Adrenal gland (tissue), 5 donors: ENCODE results near the gene JTB.

Experiments used
- POLR2A ChIP-seq, 2 donors: fragments of 450-650 bp; IDR thresholded peaks; one replicate each; pipeline ENCODE4 v1.6.1; 2017; ENCODE audit warnings: antibody characterized with exemption in 2 of 2, mild to moderate bottlenecking in 2 of 2, moderate library complexity in 1 of 2
- TF ChIP-seq, protein P1 (sequence below), 6 experiments: fragments of 450-650 bp in 4 of 6; fragments of 200-600 bp in 2 of 6; sonication (generic) in 1 of 6; IDR thresholded peaks; 1 replicate in 5 of 6; 2 replicates in 1 of 6; pipeline versions ENCODE4 v1.5.1 to v1.8.0; 2016 to 2021; ENCODE audit warnings: antibody characterized with exemption in 6 of 6, mild to moderate bottlenecking in 2 of 6, moderate library complexity in 1 of 6
- donor health status: DM: no; HTN: no; CAD: no.

DNA sequence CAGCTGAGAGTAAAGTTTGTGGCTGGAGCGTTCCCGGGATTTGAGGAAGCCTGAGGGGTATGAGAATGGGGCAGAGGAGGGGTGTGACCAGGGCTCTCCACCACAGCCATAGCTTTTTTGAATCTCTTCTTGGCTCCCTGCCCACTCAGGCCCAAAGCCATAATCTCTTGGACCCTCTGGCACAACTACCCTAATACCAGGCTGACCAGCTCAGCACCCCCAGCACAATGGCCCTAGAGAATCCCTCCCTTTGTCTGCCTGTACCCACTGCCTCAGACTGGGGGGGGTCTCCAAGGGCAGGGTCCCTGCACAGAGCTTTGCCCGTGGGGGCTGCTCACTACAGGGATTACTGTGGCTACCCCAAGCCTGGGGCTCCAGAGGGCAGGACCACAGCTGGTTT is 38.5 kb downstream of the JTB start:
- no peak for TF ChIP-seq POLR2A (IDR thresholded peaks at IDR 0.05)
- TF ChIP-seq, protein P1, sequence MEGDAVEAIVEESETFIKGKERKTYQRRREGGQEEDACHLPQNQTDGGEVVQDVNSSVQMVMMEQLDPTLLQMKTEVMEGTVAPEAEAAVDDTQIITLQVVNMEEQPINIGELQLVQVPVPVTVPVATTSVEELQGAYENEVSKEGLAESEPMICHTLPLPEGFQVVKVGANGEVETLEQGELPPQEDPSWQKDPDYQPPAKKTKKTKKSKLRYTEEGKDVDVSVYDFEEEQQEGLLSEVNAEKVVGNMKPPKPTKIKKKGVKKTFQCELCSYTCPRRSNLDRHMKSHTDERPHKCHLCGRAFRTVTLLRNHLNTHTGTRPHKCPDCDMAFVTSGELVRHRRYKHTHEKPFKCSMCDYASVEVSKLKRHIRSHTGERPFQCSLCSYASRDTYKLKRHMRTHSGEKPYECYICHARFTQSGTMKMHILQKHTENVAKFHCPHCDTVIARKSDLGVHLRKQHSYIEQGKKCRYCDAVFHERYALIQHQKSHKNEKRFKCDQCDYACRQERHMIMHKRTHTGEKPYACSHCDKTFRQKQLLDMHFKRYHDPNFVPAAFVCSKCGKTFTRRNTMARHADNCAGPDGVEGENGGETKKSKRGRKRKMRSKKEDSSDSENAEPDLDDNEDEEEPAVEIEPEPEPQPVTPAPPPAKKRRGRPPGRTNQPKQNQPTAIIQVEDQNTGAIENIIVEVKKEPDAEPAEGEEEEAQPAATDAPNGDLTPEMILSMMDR (IDR thresholded peaks at IDR 0.05) = no peak
